ENCODE data around the gene GOLGA8M.
"Not testable (repeated sequence)": the region's sequence is repeated elsewhere in the genome, so short reads cannot be mapped to it uniquely, and the experiment has no call there.

The GOLGA8M gene

DNA sequence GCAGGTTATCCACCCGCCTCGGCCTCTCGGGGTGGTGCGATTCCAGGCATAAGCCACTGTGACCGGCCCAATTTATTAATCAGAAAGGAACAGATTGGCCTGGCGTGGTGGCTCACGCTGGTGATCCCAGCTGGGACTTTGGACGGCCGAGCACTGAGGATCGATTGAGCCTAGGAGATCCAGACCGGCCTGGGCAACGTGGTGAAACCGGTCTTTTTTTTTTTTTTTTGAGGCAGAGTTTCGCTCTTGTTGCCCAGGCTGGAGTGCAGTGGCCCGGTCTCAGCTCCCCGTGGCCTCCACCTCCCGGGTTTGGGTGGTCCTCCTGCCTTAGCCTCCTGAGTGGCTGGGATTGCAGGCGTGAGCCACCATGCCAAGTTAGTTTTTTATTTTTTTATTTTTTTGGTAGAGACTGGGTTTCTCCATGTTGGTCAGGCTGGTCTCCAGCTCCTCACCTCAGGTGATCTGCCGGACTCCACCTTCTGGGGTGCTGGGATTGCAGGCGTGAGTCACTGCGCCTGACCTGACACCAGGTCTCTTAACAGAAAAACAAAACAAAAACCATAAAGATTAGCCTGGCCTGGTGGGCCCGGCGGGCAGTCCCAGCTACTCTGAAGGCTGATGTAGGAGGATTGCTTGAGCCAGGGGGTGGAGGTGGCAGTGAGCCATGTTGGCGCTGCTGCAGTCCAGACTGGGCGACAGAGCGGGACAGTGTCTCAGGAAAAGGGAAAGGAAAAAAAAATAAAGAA, 18.0 kb downstream of the GOLGA8M start:
- not testable (repeated sequence) for DNase-seq; H3K27ac Mint-ChIP-seq; H3K27me3 Mint-ChIP-seq; H3K4me3 Mint-ChIP-seq; H3K9me3 Mint-ChIP-seq; H3K36me3 Mint-ChIP-seq (ENCODE audit: low read depth); H3K4me1 Mint-ChIP-seq; ATAC-seq

DNA sequence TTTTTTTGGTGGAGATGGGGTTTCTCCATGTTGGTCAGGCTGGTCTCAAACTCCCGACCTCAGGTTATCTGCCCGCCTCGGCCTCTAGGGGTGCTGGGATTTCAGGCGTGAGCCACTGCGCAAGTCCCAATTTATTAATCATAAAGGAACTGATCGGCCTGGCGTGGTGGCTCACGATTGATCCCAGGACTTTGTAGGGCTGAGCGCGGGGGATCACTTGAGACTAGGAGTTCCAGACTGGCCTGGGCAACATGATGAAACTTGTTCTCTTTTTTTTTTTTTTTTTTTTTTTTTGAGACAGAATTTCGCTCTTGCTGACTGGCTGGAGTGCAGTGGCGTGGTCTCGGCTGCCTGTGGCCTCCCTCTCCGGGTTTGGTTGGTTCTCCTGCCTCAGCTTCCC, 19.2 kb downstream of the GOLGA8M start:
- not testable (repeated sequence) for H3K27me3 Mint-ChIP-seq; DNase-seq; H3K9me3 Mint-ChIP-seq; H3K4me3 Mint-ChIP-seq; ATAC-seq; H3K36me3 Mint-ChIP-seq (ENCODE audit: low read depth); H3K27ac Mint-ChIP-seq; H3K4me1 Mint-ChIP-seq

DNA sequence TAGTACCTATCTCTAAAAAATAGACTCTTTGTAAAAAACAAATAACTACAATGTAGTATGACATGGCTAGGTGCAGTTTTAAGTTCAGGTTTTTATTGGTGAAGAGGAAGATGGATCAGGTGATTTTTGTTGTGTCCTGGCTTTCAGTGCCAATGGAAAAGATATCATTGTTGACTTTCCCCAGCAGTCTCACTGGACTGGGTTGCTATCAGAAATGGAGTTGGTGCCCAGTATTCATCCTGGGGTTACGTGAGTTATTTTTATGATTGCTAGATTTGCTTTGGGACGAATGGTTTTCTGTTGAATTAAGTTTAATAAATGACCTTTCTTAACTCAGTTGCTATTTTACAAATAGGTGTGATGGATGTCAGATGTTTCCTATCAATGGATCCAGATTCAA, 38.7 kb downstream of the GOLGA8M start:
- not testable (repeated sequence) for H3K36me3 Mint-ChIP-seq (ENCODE audit: low read depth); H3K9me3 Mint-ChIP-seq; DNase-seq; H3K27me3 Mint-ChIP-seq; H3K27ac Mint-ChIP-seq; ATAC-seq; H3K4me3 Mint-ChIP-seq; H3K4me1 Mint-ChIP-seq

DNA sequence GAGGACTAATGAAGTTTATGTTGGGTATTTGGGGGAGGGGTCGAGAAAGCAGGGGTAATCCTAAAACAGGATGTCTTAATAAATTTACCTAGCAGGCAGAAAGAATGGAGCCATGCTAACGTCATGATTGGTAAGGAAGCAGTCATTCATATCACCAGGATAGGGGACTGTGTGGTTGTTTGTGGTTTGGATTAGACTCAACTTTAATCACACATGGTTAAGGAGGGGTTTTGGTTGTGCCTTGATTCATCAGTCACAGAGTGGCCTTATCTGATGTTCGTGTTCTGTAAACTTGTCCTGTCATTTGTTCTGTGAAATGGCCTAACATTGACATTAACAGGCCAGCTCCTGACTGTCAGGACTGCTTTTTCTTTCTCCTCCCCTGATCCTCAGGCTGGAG, 40.1 kb downstream of the GOLGA8M start:
- not testable (repeated sequence) for H3K4me1 Mint-ChIP-seq; H3K36me3 Mint-ChIP-seq (ENCODE audit: low read depth)

DNA sequence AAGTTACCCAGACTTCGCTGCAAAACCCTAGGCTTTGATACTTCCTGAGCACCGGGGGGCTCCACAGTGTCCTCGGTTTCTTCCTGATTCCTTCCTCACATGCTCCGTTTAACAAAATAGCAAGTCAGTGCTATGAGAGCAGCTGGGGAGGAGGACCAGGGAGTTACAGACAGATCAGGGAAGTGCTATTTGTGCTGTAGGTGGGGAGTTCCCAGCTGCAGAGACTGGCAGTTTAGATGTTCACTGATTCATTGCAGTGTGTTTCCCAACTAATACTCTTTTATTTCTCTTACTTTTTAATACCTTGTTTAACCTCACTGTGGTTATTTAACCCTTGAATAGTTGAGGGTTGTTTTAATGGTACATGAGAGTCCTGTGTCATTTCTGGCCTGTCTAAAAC, 45.8 kb downstream of the GOLGA8M start:
- H3K4me3 Mint-ChIP-seq, result not testable (repeated sequence)

More for the DNA sequence above, 40.1 kb downstream of the GOLGA8M start:
- H3K27me3 Mint-ChIP-seq, H3K27ac Mint-ChIP-seq, H3K9me3 Mint-ChIP-seq, H3K4me3 Mint-ChIP-seq, DNase-seq: not testable (repeated sequence)
- peak; percentile 88 for ATAC-seq

DNA sequence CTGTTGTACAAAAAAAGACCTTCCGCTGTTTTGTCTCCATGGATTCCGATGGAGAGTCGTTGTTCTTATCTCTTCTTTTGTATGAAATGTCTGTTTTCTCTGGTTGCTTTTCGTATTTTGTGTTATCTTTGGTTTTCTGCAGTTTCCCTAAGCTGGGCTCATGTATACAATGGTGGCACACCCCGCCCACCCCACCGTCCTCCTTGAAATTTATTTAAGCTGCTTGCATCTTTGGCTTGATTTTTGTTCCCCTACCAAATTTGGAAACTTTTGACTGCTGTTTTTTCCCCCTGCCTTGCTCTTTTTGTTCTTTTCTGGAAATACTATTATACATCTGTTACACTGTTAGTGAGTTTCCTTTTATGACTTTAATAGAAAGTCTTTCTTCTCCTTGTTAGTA, 47.6 kb downstream of the GOLGA8M start:
- not testable (repeated sequence) for H3K4me1 Mint-ChIP-seq

More for the DNA sequence above, 45.8 kb downstream of the GOLGA8M start:
- ATAC-seq, result peak; percentile 42
- H3K36me3 Mint-ChIP-seq (ENCODE audit: low read depth); DNase-seq; H3K9me3 Mint-ChIP-seq; H3K27ac Mint-ChIP-seq; H3K4me1 Mint-ChIP-seq; H3K27me3 Mint-ChIP-seq: not testable (repeated sequence)

DNA sequence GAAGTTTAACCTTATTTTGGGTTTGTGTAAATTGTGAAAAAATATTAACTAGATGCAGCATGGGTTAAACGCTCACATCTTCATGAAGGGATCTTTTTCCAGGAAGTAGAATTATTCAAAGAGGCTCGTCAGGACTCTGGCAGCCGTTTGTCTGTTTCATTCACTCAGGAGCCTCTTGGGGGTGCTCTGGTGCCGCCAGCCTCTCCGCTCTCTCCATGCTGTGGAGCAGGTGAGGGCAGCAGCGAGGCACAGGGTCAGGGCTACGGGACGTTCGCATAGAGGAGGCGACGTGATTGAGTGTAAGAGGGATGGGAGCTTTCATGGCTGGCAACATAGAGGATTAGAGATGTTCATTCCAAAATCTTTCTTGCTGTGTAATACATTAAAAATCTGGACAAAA, 48.5 kb downstream of the GOLGA8M start:
- not testable (repeated sequence) for H3K4me1 Mint-ChIP-seq; H3K9me3 Mint-ChIP-seq; H3K4me3 Mint-ChIP-seq; H3K27me3 Mint-ChIP-seq; H3K27ac Mint-ChIP-seq; H3K36me3 Mint-ChIP-seq (ENCODE audit: low read depth); DNase-seq
- peak; percentile 60 for ATAC-seq

More for the DNA sequence above, 47.6 kb downstream of the GOLGA8M start:
- H3K4me3 Mint-ChIP-seq; ATAC-seq; DNase-seq; H3K36me3 Mint-ChIP-seq (ENCODE audit: low read depth); H3K27ac Mint-ChIP-seq; H3K27me3 Mint-ChIP-seq; H3K9me3 Mint-ChIP-seq: not testable (repeated sequence)

DNA sequence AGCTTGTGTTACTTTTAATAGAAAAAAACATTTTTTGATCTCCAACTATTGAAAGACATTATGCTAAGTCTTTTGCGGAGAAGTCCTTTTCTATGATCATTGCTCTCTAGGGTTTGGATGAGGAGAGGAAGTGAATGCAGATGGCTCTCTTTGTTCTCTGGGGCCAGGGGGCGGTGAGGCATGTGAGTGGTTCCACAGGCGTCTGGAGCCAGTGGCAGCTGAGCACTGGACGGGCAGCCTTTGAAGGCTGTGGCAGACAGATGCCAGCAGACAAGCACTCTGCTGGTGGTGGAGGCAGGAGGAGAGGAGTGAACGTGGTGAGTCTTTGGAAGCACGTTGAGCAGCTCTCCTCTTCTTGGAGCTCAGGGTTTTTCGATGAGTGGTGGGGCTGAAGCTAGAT, 51.5 kb downstream of the GOLGA8M start:
- DNase-seq; H3K4me3 Mint-ChIP-seq; ATAC-seq; H3K27me3 Mint-ChIP-seq; H3K27ac Mint-ChIP-seq; H3K36me3 Mint-ChIP-seq (ENCODE audit: low read depth); H3K9me3 Mint-ChIP-seq; H3K4me1 Mint-ChIP-seq: not testable (repeated sequence)

DNA sequence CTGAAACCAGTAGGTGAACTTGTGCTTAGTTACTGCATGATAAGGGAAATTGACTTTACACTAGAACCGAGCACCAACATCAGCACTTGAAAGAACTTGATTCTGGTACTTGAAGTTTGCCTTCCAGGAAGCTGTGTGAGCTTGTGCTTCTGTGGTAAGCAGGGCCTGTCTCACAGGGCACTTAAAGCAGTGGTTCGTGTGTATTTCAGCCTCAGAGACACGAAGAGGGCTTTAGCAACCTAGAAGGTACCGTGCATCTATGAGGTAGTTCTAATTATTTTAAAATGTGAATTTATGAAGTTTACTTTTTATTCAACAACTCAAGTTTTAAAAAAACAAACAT, 56.2 kb downstream of the GOLGA8M start:
- H3K27ac Mint-ChIP-seq; ATAC-seq; H3K4me1 Mint-ChIP-seq; DNase-seq; H3K27me3 Mint-ChIP-seq; H3K36me3 Mint-ChIP-seq (ENCODE audit: low read depth); H3K9me3 Mint-ChIP-seq; H3K4me3 Mint-ChIP-seq: not testable (repeated sequence)

DNA sequence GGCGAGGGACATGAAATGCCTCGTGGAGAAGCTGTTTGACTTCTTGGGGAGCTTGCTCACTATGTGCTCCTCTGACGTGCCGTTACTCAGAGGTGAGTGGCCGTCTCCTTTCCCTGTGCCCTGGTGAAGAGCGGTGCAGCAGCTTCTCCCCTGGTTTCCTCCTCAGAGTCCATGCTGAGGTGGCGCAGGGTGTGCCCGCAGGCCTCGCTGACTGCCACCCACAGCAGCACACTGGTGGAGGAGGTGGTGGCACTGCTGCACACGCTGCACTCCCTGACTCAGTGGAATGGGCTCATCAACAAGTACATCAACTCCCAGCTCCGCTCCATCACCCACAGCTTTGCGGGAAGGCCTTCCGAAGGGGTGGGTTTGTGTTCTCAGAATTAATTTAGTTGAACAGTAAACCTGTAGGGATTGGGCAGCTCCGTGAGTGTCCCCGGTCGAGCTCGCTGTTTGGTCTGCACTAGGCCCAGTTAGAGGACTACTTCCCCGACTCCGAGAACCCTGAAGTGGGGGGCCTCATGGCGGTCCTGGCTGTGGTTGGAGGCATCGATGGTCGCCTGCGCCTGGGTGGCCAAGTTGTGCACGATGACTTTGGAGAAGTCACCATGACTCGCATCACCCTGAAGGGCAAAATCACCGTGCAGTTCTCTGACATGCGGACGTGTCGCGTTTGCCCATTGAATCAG, 56.7 kb downstream of the GOLGA8M start:
- not testable (repeated sequence) for DNase-seq; H3K4me3 Mint-ChIP-seq; H3K27ac Mint-ChIP-seq; ATAC-seq; H3K36me3 Mint-ChIP-seq (ENCODE audit: low read depth); H3K9me3 Mint-ChIP-seq; H3K4me1 Mint-ChIP-seq; H3K27me3 Mint-ChIP-seq

DNA sequence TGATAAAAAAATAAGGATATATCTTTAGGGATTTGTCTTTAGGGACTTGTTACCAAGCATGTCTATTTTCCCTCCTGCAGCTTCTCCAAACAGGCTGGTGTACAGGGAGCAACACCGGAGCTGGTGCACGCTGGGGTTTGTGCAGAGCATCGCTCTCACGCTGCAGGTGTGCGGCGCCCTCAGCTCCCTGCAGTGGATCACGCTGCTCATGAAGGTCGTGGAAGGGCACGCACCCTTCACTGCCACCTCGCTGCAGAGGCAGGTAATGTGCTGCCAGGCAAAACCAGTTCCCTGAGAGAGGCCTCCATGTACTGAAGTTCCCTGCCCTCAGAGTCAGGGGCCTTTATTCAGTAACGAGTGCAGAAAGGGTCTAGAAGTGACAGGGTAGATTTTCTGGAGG, 58.0 kb downstream of the GOLGA8M start:
- H3K36me3 Mint-ChIP-seq (ENCODE audit: low read depth); DNase-seq; H3K4me1 Mint-ChIP-seq; H3K4me3 Mint-ChIP-seq; H3K9me3 Mint-ChIP-seq; H3K27ac Mint-ChIP-seq; ATAC-seq; H3K27me3 Mint-ChIP-seq: not testable (repeated sequence)

DNA sequence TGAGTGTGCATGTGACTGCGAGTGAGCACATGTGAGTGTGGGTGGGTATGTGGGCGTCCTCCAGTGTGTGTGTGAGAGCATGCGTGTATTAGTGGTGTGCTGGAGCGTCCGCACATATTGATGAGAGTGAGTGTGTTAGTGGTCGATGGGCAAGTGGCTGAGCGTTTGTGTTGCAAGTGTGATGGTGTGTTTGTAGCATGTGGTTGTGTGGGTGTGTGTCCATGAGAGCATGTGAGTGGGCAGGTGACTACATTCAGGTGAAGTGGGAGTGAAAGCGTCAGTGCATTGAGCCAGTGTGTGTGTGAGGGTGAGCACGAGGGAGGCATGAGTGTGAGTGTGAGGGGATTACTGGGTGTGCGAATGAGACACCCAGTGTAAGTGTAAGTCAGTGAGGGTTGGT, 59.7 kb downstream of the GOLGA8M start:
- not testable (repeated sequence) for H3K27me3 Mint-ChIP-seq; H3K36me3 Mint-ChIP-seq (ENCODE audit: low read depth); DNase-seq; H3K27ac Mint-ChIP-seq; ATAC-seq; H3K9me3 Mint-ChIP-seq; H3K4me3 Mint-ChIP-seq; H3K4me1 Mint-ChIP-seq

All from activated naive CD8-positive, alpha-beta T cell treated with anti-CD3 and anti-CD28 coated beads, Interleukin-2, amount 50 U/mL, for 24 hours (primary cell).